HCEC 1CT (cell line): Measurements from ENCODE around the gene SLC10A7.
"Not testable (repeated sequence)": the region's sequence is repeated elsewhere in the genome, so short reads cannot be mapped to it uniquely, and the experiment has no call there.

ENCODE experiments used
- DNase-seq: peaks from one replicate; pipeline ENCODE4 v3.0.0-alpha.2; 2017

The SLC10A7 gene

GRCh38 chr4:146436423-146437162, 85.1 kb downstream of the SLC10A7 start:
- DNase-seq = peak; percentile 33

GRCh38 chr4:146435962-146436361, 85.8 kb downstream of the SLC10A7 start:
- DNase-seq = no peak

- DNase-seq = no peak
These were observed 89.7 kb downstream of the SLC10A7 start for GRCh38 chr4:146432065-146432464.

GRCh38 chr4:146428298-146428697, 93.4 kb downstream of the SLC10A7 start:
- DNase-seq = no peak

- DNase-seq = no peak
These were observed 103.9 kb downstream of the SLC10A7 start for GRCh38 chr4:146417822-146418221.

GRCh38 chr4:146415829-146416228, 105.9 kb downstream of the SLC10A7 start:
- DNase-seq = no peak

- no peak for DNase-seq
These were observed 114.1 kb downstream of the SLC10A7 start for GRCh38 chr4:146407669-146408084.

GRCh38 chr4:146407257-146407656, 114.5 kb downstream of the SLC10A7 start:
- no peak for DNase-seq

GRCh38 chr4:146401274-146401673, 120.5 kb downstream of the SLC10A7 start:
- DNase-seq = no peak

GRCh38 chr4:146398896-146399445, 122.8 kb downstream of the SLC10A7 start:
- DNase-seq = no peak

- DNase-seq = no peak
These were observed 123.3 kb downstream of the SLC10A7 start for GRCh38 chr4:146398404-146398803.

- no peak for DNase-seq
These were observed 132.2 kb downstream of the SLC10A7 start for GRCh38 chr4:146389561-146389960.

- DNase-seq = no peak
These were observed 139.5 kb downstream of the SLC10A7 start for GRCh38 chr4:146382194-146382593.

- peak; percentile 4 for DNase-seq
These were observed 140.4 kb downstream of the SLC10A7 start for GRCh38 chr4:146381263-146381872.

GRCh38 chr4:146379744-146380143, 142.0 kb downstream of the SLC10A7 start:
- peak; percentile 1 for DNase-seq

- no peak for DNase-seq
These were observed 149.9 kb downstream of the SLC10A7 start for GRCh38 chr4:146371812-146372211.

GRCh38 chr4:146370841-146371240, 150.9 kb downstream of the SLC10A7 start:
- DNase-seq = no peak

GRCh38 chr4:146369446-146369845, 152.3 kb downstream of the SLC10A7 start:
- DNase-seq = no peak

GRCh38 chr4:146368209-146368608, 153.5 kb downstream of the SLC10A7 start:
- DNase-seq = no peak

GRCh38 chr4:146367347-146367746, 154.4 kb downstream of the SLC10A7 start:
- no peak for DNase-seq

GRCh38 chr4:146359771-146360170, 162.0 kb downstream of the SLC10A7 start:
- no peak for DNase-seq

- DNase-seq = not testable (repeated sequence)
These were observed 171.6 kb downstream of the SLC10A7 start for GRCh38 chr4:146350114-146350513.

- no peak for DNase-seq
These were observed 172.4 kb downstream of the SLC10A7 start for GRCh38 chr4:146349306-146349705.

- no peak for DNase-seq
These were observed 173.9 kb downstream of the SLC10A7 start for GRCh38 chr4:146347822-146348221.
